ENCODE measurements around the gene ELANE. TPM values are rescaled to one million over a fixed set of nuclear protein-coding genes. Genes with fewer than 3 reads are reported as not detected.
A peak's percentile ranks its signal among the peaks of the same experiment; 100 is the strongest.
"Not testable (repeated sequence)": the region's sequence is repeated elsewhere in the genome, so short reads cannot be mapped to it uniquely, and the experiment has no call there.

The ELANE gene
- total RNA-seq, 2 experiments from 2014 or later = not detected

- ChIA-PET CTCF (interaction anchor here (1.2 kb wide), 1 partner anchor 49 kb away, joined by 4 read pairs; no protein-coding TSS in a partner anchor), POLR2A (interaction anchor here (1.4 kb wide), 1 partner anchor 31 kb away, joined by 3 read pairs; no protein-coding TSS in a partner anchor)
- intact Hi-C loops (cut with micrococcal nuclease) = loop anchor here (2.0 kb wide), 1 partner anchor 20 kb away; the partner anchor contains the start of genes MED16 and RNU6-9
- Mint-ChIP-seq H3K27ac (no peak overlapping the region), H3K36me3 (peaks cover 5% of the 10 kb centered on the region), H3K27me3 (no peaks in the 10 kb centered on the region), H3K9me3 (no peaks in the 10 kb centered on the region), H3K4me1 (ENCODE audit: low read depth) (peaks cover 9% of the 10 kb centered on the region), H3K4me3 (no peak overlapping the region)
- peak; percentile 83 for DNase-seq
These were observed 21.0 kb downstream of the ELANE start for GRCh38 chr19:873084-873483.

- Mint-ChIP-seq H3K4me3 (no peak overlapping the region), H3K27me3 (no peaks in the 10 kb centered on the region), H3K9me3 (no peaks in the 10 kb centered on the region), H3K36me3 (peaks cover 5% of the 10 kb centered on the region), H3K4me1 (ENCODE audit: low read depth) (peaks cover 9% of the 10 kb centered on the region), H3K27ac (no peak overlapping the region)
- intact Hi-C loops (cut with micrococcal nuclease) = loop anchor here (2.0 kb wide), 1 partner anchor 19 kb away; the partner anchor contains the start of genes MED16 and RNU6-9
- no peak for DNase-seq
- ChIA-PET POLR2A (interaction anchor here (1.4 kb wide), 1 partner anchor 30 kb away, joined by 3 read pairs; no protein-coding TSS in a partner anchor), CTCF (no interaction called here)
These were observed 21.5 kb downstream of the ELANE start for GRCh38 chr19:873561-874041.

DNA sequence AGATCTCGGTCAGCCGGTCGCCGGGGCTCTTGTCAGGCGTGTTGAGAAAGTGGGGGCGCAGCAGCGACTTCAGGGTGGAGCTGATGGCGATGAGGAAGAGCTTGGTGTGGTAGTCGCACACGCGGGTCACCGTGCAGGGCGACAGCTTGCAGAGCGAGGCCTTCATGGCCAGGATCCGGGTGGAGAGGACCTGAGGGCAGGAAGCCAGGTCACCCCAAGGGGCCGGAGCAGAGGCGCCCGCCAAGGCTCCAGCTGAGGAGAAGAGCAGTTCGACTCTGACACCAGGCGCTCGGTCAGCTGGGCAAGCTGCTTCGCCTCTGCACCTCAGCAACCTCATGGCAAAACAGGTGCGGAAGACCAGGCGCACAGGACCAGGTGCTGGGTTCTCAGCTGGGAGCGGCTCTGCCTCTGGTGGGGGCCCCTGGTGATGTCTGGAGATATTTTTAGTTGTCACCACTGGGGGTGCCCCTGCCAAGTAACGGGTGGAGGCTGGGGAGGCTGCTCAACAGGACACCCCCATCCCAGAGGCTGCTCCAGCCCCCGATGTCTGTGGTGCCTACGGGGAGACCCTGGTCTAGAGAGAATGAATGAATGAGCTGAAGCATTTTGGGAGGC, 23.3 kb downstream of the ELANE start:
- intact Hi-C loops (cut with micrococcal nuclease) = no loop called here
- Mint-ChIP-seq H3K27ac (no peak overlapping the region), H3K27me3 (no peaks in the 10 kb centered on the region), H3K36me3 (peaks cover 3% of the 10 kb centered on the region), H3K9me3 (no peaks in the 10 kb centered on the region), H3K4me1 (ENCODE audit: low read depth) (peaks cover 9% of the 10 kb centered on the region), H3K4me3 (no peak overlapping the region)
- POLR2A ChIA-PET = no interaction called here
- CTCF ChIA-PET = interaction anchor here (0.9 kb wide), 1 partner anchor 12 kb away, joined by 4 read pairs; no protein-coding TSS in a partner anchor
- no peak for DNase-seq

- Mint-ChIP-seq H3K4me1 (ENCODE audit: low read depth) (peaks cover 9% of the 10 kb centered on the region), H3K36me3 (peaks cover 2% of the 10 kb centered on the region), H3K27ac (no peak overlapping the region), H3K27me3 (no peaks in the 10 kb centered on the region), H3K9me3 (no peaks in the 10 kb centered on the region), H3K4me3 (no peak overlapping the region)
- intact Hi-C loops (cut with micrococcal nuclease) = no loop called here
- POLR2A ChIA-PET = no interaction called here
- no peak for DNase-seq
- CTCF ChIA-PET = no interaction called here
These were observed 24.0 kb downstream of the ELANE start for GRCh38 chr19:876089-876488.

GRCh38 chr19:876780-877314, 24.7 kb downstream of the ELANE start:
- POLR2A ChIA-PET = no interaction called here
- Mint-ChIP-seq H3K36me3 (peaks cover 4% of the 10 kb centered on the region), H3K27me3 (no peaks in the 10 kb centered on the region), H3K4me3 (no peak overlapping the region), H3K9me3 (no peaks in the 10 kb centered on the region), H3K4me1 (ENCODE audit: low read depth) (peaks cover 8% of the 10 kb centered on the region), H3K27ac (no peak overlapping the region)
- intact Hi-C loops (cut with micrococcal nuclease) = no loop called here
- CTCF ChIA-PET = no interaction called here
- DNase-seq = no peak

DNA sequence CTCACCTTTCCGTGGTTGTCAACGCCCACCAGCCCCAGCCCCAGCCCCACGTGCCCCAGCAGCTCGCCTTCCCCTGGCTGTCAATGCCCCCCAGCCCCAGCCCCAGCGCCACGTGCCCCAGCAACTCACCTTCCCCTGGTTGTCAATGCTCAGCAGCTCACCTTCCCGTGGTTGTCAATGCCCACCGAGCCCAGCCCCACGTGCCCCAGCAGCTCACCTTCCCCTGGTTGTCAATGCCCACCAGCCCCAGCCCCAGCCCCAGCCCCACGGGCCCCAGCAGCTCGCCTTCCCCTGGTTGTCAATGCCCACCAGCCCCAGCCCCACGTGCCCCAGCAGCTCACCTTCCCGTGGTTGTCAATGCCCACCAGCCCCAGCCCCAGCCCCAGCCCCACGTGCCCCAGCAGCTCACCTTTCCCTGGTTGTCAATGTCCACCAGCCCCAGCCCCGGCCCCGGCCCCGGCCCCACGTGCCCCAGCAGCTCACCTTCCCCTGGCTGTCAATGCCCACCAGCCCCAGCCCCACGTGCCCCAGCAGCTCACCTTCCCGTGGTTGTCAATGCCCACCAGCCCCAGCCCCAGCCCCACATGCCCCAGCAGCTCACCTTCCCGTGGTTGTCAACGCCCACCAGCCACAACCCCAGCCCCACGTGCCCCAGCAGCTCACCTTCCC, 26.0 kb downstream of the ELANE start:
- CTCF ChIA-PET = interaction anchor here (1.5 kb wide), 1 partner anchor 15 kb away, joined by 5 read pairs; no protein-coding TSS in a partner anchor
- DNase-seq; H3K27ac Mint-ChIP-seq; H3K4me3 Mint-ChIP-seq; H3K36me3 Mint-ChIP-seq; H3K27me3 Mint-ChIP-seq; H3K4me1 Mint-ChIP-seq (ENCODE audit: low read depth); H3K9me3 Mint-ChIP-seq; intact Hi-C loops (cut with micrococcal nuclease): not testable (repeated sequence)
- POLR2A ChIA-PET = interaction anchor here (1.3 kb wide), 1 partner anchor 107 kb away, joined by 3 read pairs; no protein-coding TSS in a partner anchor

GRCh38 chr19:878751-879561, 26.9 kb downstream of the ELANE start:
- H3K36me3 Mint-ChIP-seq; intact Hi-C loops (cut with micrococcal nuclease); H3K9me3 Mint-ChIP-seq; H3K4me1 Mint-ChIP-seq (ENCODE audit: low read depth); DNase-seq; H3K27ac Mint-ChIP-seq; H3K27me3 Mint-ChIP-seq; H3K4me3 Mint-ChIP-seq: not testable (repeated sequence)
- CTCF ChIA-PET = interaction anchor here (0.6 to 1.5 kb wide), 4 partner anchors 16 to 625 kb away, joined by 3 to 5 read pairs (median 3); no protein-coding TSS in a partner anchor
- POLR2A ChIA-PET = interaction anchor here (1.3 kb wide), 1 partner anchor 106 kb away, joined by 3 read pairs; no protein-coding TSS in a partner anchor

DNA sequence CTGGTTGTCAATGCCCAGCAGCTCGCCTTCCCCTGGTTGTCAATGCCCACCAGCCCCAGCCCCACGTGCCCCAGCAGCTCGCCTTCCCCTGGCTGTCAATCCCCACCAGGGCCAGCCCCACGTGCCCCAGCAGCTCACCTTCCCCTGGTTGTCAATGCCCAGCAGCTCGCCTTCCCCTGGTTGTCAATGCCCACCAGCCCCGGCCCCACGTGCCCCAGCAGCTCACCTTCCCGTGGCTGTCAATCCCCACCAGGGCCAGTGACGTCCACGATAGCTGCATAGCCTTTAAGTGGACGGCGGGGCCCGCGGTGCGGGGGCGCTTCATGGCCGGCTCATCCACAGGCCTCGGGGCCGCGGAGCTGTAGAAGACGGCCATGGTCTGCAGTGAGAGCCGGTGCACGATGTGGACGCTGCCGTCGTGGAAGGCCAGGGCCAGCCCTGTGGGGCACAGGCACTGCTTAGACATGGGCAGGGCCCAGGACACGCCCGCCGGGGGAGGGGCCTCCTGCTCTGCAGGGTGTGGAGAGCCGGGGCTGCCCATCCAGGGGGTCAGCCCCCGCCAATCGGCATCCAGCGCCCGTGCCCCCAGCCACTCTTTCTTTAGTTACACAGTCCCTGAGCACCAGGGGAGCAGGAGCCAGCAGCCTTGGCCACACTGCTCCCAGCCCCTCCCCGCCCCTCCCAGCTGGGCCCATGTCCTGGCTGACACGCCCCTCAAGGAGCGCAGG, 27.8 kb downstream of the ELANE start:
- H3K36me3 Mint-ChIP-seq = peaks cover 6% of the 10 kb centered on the region
- no peak for DNase-seq
- H3K4me1 Mint-ChIP-seq (ENCODE audit: low read depth) = no peaks in the 10 kb centered on the region
- POLR2A ChIA-PET = interaction anchor here (1.3 kb wide), 1 partner anchor 105 kb away, joined by 3 read pairs; no protein-coding TSS in a partner anchor
- intact Hi-C loops (cut with micrococcal nuclease) = no loop called here
- H3K27ac Mint-ChIP-seq = no peak overlapping the region
- no peak overlapping the region for H3K4me3 Mint-ChIP-seq
- no peaks in the 10 kb centered on the region for H3K9me3 Mint-ChIP-seq
- CTCF ChIA-PET = interaction anchor here (1.1 to 1.5 kb wide), 2 partner anchors 17 to 25 kb away, joined by 3 to 5 read pairs; no protein-coding TSS in a partner anchor
- no peaks in the 10 kb centered on the region for H3K27me3 Mint-ChIP-seq

- intact Hi-C loops (cut with micrococcal nuclease) = no loop called here
- ChIA-PET CTCF (no interaction called here), POLR2A (no interaction called here)
- no peak overlapping the region for H3K27ac Mint-ChIP-seq
- DNase-seq = no peak
- H3K9me3 Mint-ChIP-seq = no peaks in the 10 kb centered on the region
- no peaks in the 10 kb centered on the region for H3K27me3 Mint-ChIP-seq
- H3K4me1 Mint-ChIP-seq (ENCODE audit: low read depth) = no peaks in the 10 kb centered on the region
- peaks cover 6% of the 10 kb centered on the region for H3K36me3 Mint-ChIP-seq
- H3K4me3 Mint-ChIP-seq = no peak overlapping the region
These were observed 29.4 kb downstream of the ELANE start for GRCh38 chr19:881385-882071.

- CTCF ChIA-PET = no interaction called here
- intact Hi-C loops (cut with micrococcal nuclease) = no loop called here
- no peak overlapping the region for H3K27ac Mint-ChIP-seq
- H3K9me3 Mint-ChIP-seq = no peaks in the 10 kb centered on the region
- no peaks in the 10 kb centered on the region for H3K4me1 Mint-ChIP-seq (ENCODE audit: low read depth)
- H3K36me3 Mint-ChIP-seq = peaks cover 8% of the 10 kb centered on the region
- no peaks in the 10 kb centered on the region for H3K27me3 Mint-ChIP-seq
- POLR2A ChIA-PET = no interaction called here
- H3K4me3 Mint-ChIP-seq = no peak overlapping the region
- no peak for DNase-seq
These were observed 30.9 kb downstream of the ELANE start for GRCh38 chr19:882871-883497.
